Measurements from ENCODE around the gene PAM. TPM values are rescaled to one million over a fixed set of nuclear protein-coding genes. Genes with fewer than 3 reads are reported as not detected.

Gene PAM
- total RNA-seq, 1 experiment from 2014 or later: 60.3 TPM

DNA sequence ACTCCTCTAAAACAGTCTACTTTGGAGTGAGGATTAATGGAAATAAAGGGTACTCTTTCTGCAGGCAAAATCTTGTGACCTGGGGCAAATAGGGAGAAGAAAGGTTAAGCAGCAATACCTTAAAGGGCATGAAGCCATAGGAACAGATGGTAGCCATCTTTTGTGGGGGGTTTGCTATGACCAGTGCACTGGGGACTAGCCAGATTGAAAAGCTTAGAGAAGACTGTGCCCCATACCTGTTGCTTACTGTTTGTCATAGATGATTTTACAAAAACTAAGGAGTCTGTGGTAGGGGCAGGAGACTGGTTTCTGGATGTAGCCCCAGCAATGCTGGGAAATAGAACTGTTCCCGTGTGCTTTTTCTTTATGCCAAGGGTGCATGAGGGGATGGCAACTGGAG is 58.6 kb downstream of the PAM start:
- CTCF ChIA-PET: interaction anchor here (0.7 to 1.8 kb wide), 5 partner anchors 10 to 285 kb away, joined by 3 to 5 read pairs (median 4); no protein-coding TSS in a partner anchor
- Mint-ChIP-seq H3K9me3 (ENCODE audit: unreplicated experiment) (no peaks in the 10 kb centered on the region), H3K36me3 (ENCODE audit: insufficient read depth, unreplicated experiment) (no peaks in the 10 kb centered on the region), H3K4me1 (ENCODE audit: insufficient read depth, unreplicated experiment) (peaks cover 9% of the 10 kb centered on the region), H3K27ac (ENCODE audit: low read depth, unreplicated experiment) (no peak overlapping the region), H3K4me3 (ENCODE audit: unreplicated experiment) (no peak overlapping the region), H3K27me3 (ENCODE audit: insufficient read depth, unreplicated experiment) (no peaks in the 10 kb centered on the region)
- TF ChIP-seq CTCF (IDR thresholded peaks at IDR 0.05; ENCODE audit: unreplicated experiment): no peak
- intact Hi-C loops (cut with micrococcal nuclease): no loop called here
- POLR2A ChIA-PET: interaction anchor here (1.8 kb wide), 1 partner anchor 52 kb away, joined by 5 read pairs; no protein-coding TSS in a partner anchor
- BruUV-seq (replicated peaks): no TSS peak
- no peak for DNase-seq (ENCODE audit: unreplicated experiment)

- Mint-ChIP-seq H3K27me3 (ENCODE audit: insufficient read depth, unreplicated experiment) (no peaks in the 10 kb centered on the region), H3K27ac (ENCODE audit: low read depth, unreplicated experiment) (no peak overlapping the region), H3K4me1 (ENCODE audit: insufficient read depth, unreplicated experiment) (peaks cover 9% of the 10 kb centered on the region), H3K4me3 (ENCODE audit: unreplicated experiment) (no peak overlapping the region), H3K9me3 (ENCODE audit: unreplicated experiment) (no peaks in the 10 kb centered on the region), H3K36me3 (ENCODE audit: insufficient read depth, unreplicated experiment) (no peaks in the 10 kb centered on the region)
- TF ChIP-seq CTCF (IDR thresholded peaks at IDR 0.05; ENCODE audit: unreplicated experiment): no peak
- no peak for DNase-seq (ENCODE audit: unreplicated experiment)
- intact Hi-C loops (cut with micrococcal nuclease): no loop called here
- no TSS peak for BruUV-seq (replicated peaks)
- CTCF ChIA-PET: interaction anchor here (0.7 to 1.8 kb wide), 4 partner anchors 9 to 133 kb away, joined by 3 to 6 read pairs (median 4); no protein-coding TSS in a partner anchor
- POLR2A ChIA-PET: interaction anchor here (0.6 to 1.8 kb wide), 4 partner anchors 8 to 51 kb away, joined by 3 to 5 read pairs (median 4); no protein-coding TSS in a partner anchor
These were observed 60.0 kb downstream of the PAM start for GRCh38 chr5:102815084-102815483.

- no TSS peak for BruUV-seq (replicated peaks)
- no peak for TF ChIP-seq CTCF (IDR thresholded peaks at IDR 0.05; ENCODE audit: unreplicated experiment)
- ChIA-PET POLR2A (interaction anchor here (0.6 to 1.8 kb wide), 4 partner anchors 8 to 58 kb away, joined by 3 to 5 read pairs (median 4); no protein-coding TSS in a partner anchor), CTCF (no interaction called here)
- Mint-ChIP-seq H3K4me1 (ENCODE audit: insufficient read depth, unreplicated experiment) (peaks cover 9% of the 10 kb centered on the region), H3K4me3 (ENCODE audit: unreplicated experiment) (no peak overlapping the region), H3K27ac (ENCODE audit: low read depth, unreplicated experiment) (no peak overlapping the region), H3K27me3 (ENCODE audit: insufficient read depth, unreplicated experiment) (no peaks in the 10 kb centered on the region), H3K9me3 (ENCODE audit: unreplicated experiment) (no peaks in the 10 kb centered on the region), H3K36me3 (ENCODE audit: insufficient read depth, unreplicated experiment) (no peaks in the 10 kb centered on the region)
- no peak for DNase-seq (ENCODE audit: unreplicated experiment)
- intact Hi-C loops (cut with micrococcal nuclease): no loop called here
These were observed 60.6 kb downstream of the PAM start for GRCh38 chr5:102815540-102816332.

DNA sequence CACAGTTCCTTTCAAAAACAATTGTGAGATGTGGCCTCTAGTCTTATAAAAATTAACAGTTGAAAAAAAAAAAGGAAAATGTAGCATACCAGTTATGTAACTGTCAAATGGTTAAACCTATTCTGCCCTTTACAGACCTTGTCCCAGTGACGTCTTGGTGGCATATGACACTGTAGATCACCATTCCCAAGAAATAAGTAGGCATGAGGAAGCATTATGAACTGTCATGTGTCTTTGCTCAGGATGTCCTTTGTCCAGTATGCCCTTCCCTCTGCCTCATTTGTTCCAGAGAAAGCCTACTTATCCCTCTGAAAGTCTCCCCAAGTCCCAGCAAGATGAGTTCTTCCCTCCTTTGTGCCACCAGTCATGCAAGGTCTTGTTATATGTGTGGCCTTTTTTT is 63.2 kb downstream of the PAM start:
- no peak overlapping the region for H3K4me3 Mint-ChIP-seq (ENCODE audit: unreplicated experiment)
- ChIA-PET POLR2A (no interaction called here), CTCF (no interaction called here)
- intact Hi-C loops (cut with micrococcal nuclease): no loop called here
- DNase-seq (ENCODE audit: unreplicated experiment): no peak
- H3K36me3 Mint-ChIP-seq (ENCODE audit: insufficient read depth, unreplicated experiment): no peaks in the 10 kb centered on the region
- H3K27me3 Mint-ChIP-seq (ENCODE audit: insufficient read depth, unreplicated experiment): no peaks in the 10 kb centered on the region
- H3K9me3 Mint-ChIP-seq (ENCODE audit: unreplicated experiment): no peaks in the 10 kb centered on the region
- H3K4me1 Mint-ChIP-seq (ENCODE audit: insufficient read depth, unreplicated experiment): peaks cover 4% of the 10 kb centered on the region
- TF ChIP-seq CTCF (IDR thresholded peaks at IDR 0.05; ENCODE audit: unreplicated experiment): no peak
- H3K27ac Mint-ChIP-seq (ENCODE audit: low read depth, unreplicated experiment): no peak overlapping the region
- BruUV-seq (replicated peaks): no TSS peak
